Fibroblast of villous mesenchyme (primary cell): ENCODE results near the gene IDUA. TPM values are rescaled to one million over a fixed set of nuclear protein-coding genes. Genes with fewer than 3 reads are reported as not detected.

Source experiments
- DNase-seq: peaks from one replicate; pipeline ENCODE4 v3.0.0-alpha.2; 2010; ENCODE audit warnings: low read depth
- H3K4me3 ChIP-seq: 2 replicates; pipeline ENCODE4 v1.5.1; 2011; ENCODE audit warnings: low read depth, mild to moderate bottlenecking, low read length
- total RNA-seq: library from RNA; depleted of rRNA; stranded (reverse); fragments of >200 nt; gene quantifications from 2 replicates; pipeline ENCODE4 v1.2.3, GENCODE V29; 2012
- TF ChIP-seq, protein P1 (sequence below): IDR thresholded peaks from 2 replicates; pipeline ENCODE4 v1.5.1; 2012; ENCODE audit warnings: low read depth, mild to moderate bottlenecking, low read length; ENCODE audit not compliant: insufficient read depth

The IDUA gene
- total RNA-seq, 1 donor = 10.4 TPM

DNA sequence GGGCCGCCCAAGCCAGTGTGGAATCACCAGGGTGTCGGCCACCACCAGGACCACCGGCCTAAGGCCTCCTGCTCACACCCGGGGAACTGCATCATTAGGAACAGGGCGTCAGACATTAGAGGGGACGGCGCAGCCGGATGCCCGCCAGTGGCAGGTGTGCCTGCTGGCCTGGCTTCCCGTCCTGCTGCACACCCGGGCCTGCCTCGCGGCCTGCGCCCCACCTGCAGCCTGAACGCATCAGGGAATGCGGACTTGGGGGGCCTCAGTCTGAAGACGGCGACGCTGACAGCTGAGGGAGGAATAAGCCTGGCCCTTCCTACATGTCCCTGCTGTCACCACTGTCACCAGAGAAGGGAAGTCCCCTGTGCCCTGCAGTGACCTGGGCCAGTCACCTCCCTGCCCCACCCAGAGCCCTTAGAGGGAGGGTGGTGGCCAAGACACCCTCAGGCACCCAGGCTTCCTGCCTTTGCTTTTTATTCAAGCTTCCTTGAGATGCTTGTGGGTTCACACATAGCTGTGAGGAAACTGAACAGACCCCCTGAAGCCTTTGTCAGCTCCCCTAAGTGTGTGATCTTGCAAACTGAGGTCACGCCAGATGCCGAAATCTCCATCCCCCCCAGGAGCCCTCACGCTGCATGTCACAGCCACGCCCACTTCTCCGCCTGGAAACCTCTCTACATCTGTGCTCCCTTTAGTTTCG, 16.6 kb upstream of the IDUA start:
- DNase-seq = no peak
- H3K4me3 ChIP-seq = no peak overlapping the region
- TF ChIP-seq, protein P1, sequence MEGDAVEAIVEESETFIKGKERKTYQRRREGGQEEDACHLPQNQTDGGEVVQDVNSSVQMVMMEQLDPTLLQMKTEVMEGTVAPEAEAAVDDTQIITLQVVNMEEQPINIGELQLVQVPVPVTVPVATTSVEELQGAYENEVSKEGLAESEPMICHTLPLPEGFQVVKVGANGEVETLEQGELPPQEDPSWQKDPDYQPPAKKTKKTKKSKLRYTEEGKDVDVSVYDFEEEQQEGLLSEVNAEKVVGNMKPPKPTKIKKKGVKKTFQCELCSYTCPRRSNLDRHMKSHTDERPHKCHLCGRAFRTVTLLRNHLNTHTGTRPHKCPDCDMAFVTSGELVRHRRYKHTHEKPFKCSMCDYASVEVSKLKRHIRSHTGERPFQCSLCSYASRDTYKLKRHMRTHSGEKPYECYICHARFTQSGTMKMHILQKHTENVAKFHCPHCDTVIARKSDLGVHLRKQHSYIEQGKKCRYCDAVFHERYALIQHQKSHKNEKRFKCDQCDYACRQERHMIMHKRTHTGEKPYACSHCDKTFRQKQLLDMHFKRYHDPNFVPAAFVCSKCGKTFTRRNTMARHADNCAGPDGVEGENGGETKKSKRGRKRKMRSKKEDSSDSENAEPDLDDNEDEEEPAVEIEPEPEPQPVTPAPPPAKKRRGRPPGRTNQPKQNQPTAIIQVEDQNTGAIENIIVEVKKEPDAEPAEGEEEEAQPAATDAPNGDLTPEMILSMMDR = no peak

DNA sequence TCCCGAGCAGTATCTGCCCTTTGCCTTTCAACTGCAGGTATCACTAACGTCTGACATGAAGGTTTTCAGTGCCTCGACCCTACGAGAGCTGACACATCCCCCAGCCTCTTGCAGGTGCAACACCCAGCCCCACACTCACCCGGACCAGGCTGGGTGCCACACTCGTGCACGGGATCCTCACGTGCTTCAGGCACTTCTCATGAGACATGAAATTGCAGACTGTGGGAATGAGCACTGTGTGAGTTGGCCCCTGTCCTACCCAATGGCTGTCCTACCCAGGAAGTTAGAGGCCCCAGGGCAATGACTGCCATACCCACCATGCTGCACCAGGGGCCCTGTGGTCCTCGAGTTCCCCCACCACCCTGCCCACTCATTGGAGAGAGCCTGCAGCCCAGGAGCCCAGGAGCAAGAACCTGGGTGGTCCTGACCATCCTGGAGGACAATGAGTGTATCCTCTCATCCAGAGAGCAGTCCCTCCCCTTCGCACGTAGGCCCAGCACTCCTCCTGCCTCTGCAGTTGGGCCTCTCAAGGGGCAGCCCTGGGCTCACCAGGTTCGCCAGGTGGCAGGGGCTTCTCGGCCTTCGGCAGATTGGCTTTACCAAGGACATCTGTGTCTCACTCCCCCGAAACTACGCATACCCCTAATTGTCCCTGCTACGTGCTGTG, 15.9 kb upstream of the IDUA start:
- no peak overlapping the region for H3K4me3 ChIP-seq
- TF ChIP-seq, protein P1 = no peak
- DNase-seq = no peak

DNA sequence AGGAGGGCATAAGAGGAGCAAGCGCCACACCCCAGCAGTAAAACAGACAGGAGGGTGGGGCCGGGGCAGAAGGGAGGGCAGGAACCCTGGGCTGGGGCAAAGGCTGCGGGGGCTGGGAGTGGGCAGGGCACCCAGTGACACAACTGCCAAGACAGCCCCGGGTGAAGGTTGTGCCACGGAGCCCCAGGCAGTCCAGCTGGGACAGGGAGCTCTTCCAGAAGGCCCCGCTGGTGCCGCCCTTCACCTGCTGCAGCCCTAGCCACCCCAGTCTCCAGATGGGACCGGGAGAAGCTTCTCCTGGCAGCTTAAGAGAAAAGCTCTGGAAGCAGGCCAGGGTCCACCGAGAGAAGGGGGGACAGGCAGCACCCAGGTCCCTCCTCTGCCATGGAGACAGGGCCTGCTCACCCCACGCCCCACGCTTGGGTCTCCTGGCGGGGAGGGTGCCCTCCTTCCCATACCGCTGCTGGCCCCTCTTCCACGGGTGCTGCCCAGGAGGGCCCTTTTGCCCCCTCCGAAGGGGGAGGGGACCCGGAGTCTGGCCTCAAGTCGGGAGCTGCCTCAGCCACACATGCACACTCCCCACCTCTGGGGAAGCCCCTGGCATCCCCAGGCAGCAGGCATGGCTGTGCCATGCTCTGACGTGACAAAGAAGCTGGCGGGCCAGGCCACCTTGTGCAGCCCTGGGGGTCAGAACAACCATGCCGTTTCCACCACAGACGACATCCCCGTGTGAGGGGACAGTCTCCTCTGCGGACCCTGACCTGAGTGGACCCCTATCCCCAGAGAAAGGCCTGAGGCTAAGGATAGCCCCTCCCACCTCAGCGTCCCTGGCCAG, 15.0 kb upstream of the IDUA start:
- DNase-seq = no peak
- TF ChIP-seq, protein P1 = no peak
- peak overlapping the region; percentile 77 for H3K4me3 ChIP-seq

DNA sequence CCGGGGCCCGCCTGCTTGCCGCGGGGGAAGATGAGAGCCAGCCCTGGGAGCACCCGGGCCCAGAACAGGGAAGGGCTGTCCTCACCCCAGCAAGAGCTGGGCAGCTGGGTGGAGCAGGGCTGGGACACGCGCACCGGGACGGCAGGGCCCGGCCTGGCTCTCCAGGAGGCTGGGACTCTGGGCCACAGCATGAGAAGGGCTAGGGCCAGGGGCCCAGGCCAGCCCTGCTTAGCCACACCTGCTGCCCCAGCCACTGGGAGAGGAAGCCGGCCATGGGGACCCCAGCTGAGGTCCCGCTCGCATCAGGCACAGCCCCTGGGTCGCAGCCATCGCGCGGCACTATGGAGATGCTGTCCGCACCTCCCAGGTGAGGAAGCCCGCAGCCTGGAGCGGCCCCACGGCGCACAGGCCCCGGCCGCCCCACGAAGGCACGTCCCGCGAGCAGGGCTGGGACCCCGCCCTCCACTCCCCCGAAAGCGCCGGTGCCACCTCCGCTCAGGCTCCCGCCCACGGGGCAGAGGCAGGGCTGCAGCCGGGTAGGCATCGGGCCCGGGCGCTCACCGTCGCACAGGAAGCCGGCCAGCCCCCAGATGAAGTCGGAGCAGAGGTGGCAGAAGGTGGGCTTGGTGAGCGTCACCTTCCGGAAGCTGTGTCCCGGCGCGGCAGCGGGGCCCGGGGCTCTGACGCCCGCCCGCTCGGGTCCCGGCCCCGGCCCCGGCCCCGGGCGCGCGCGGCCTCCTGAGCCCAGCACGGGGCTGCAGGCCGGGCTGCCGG, 14.0 kb upstream of the IDUA start:
- peak; percentile 20 for DNase-seq
- peak overlapping the region; percentile 77 for H3K4me3 ChIP-seq
- TF ChIP-seq, protein P1 = no peak

DNA sequence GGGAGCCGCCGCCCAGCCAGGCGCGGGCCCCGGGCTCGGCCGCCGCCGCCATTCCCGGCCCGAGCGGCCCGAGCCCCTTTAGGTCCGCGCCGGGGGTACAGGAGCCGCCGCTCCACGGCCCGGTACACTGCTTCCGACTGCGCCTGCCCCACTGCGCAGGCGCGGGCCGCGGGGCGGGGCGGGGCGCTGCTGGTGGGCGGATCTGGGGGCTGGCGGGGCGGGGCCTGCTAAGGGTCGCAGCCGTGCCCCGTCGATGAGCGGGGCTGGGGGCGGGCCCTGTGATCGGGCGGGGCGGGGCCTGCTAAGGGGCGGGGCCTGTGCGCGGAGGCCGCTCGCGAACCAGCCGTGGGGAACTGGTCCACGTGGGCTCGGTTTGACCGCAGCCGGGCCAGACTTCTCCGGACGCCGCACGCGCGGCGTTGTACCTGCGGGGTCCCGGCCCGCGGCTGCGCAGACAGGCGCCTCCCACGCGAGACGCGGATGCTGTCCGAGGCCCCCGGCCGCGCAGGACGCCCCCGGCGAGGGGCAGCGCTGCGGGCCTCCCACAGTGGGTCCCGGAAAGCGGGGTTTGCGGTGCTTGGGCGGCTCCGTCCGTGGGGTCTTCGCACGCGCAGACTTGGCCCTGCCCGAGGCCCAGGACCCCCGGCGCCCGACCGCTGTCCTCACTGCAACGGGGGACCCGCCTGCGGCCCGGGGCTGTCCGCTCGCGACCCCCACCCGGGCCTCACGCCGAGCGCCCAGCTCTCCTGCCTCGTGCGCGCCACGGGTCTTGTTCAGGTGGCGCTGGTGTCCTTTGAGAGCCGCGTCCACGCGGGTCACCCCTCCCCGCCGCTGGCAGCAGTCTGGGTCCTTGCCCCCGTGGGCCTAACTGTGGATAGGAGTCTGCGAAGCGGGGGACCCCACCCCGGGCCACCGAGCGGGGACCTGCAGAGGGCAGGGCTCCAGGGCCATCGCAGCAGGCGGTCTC, 13.1 kb upstream of the IDUA start, which contains the start of gene DGKQ:
TSS of gene DGKQ (minus strand) at position 139 of the 967 bp plus-strand sequence. CDS start at position 52, 87 bp downstream.
- TF ChIP-seq, protein P1 = no peak
- peak; percentile 89 for DNase-seq
- peak within 1 kb of the TSS; percentile 77 for H3K4me3 ChIP-seq
